Hair follicular keratinocyte (primary cell): ENCODE results near the gene SULT1E1. TPM values are rescaled to one million over a fixed set of nuclear protein-coding genes. Genes with fewer than 3 reads are reported as not detected.

Source experiments
- total RNA-seq: library from RNA; depleted of rRNA; stranded (reverse); fragments of >200 nt; gene quantifications from 2 replicates; pipeline ENCODE4 v1.2.3, GENCODE V29; 2015

Gene SULT1E1
- total RNA-seq = 0.42 and 1.2 TPM in 2 replicates

GRCh38 chr4:69860052-69860451, at the start of gene SULT1E1:
Gene SULT1E1 (minus strand): TSS chr4:69860145. CDS start chr4:69857644, 2,501 bp downstream.

Other genes starting within 250 kb of the SULT1E1 start
- not detected in 2 replicates for gene UGT2A2, start 220.5 kb downstream of the SULT1E1 start, total RNA-seq
- gene UGT2A1, start 206.9 kb downstream of the SULT1E1 start, total RNA-seq = not detected in 2 replicates
- not detected in 2 replicates for gene SULT1B1, start 99.5 kb downstream of the SULT1E1 start, total RNA-seq
- gene CSN1S1, start 70.9 kb upstream of the SULT1E1 start, total RNA-seq = not detected in 2 replicates
- not detected in 2 replicates for gene CSN2, start 105.6 kb upstream of the SULT1E1 start, total RNA-seq
- gene STATH, start 135.8 kb upstream of the SULT1E1 start, total RNA-seq = not detected in 2 replicates
- not detected in 2 replicates for gene HTN3, start 168.3 kb upstream of the SULT1E1 start, total RNA-seq
- not detected in 2 replicates for gene HTN1, start 190.3 kb upstream of the SULT1E1 start, total RNA-seq